Right atrium auricular region (tissue), 2 donors: ENCODE measurements around the gene TRIOBP. TPM values are rescaled to one million over a fixed set of nuclear protein-coding genes. Genes with fewer than 3 reads are reported as not detected.

Experiments used
- DNase-seq: peaks from one replicate; pipeline ENCODE4 v3.0.0-alpha.2; 2019; ENCODE audit warnings: low spot score
- H3K27ac ChIP-seq, 2 donors: fragments of 200-600 bp; sonication (generic); 1 replicate in 1 of 2; 2 replicates in 1 of 2; pipeline ENCODE4 v1.5.1; 2016 to 2019
- H3K27me3 ChIP-seq, 2 donors: fragments of 200-600 bp; sonication (generic); one replicate each; pipeline versions ENCODE4 v1.5.1 to v1.6.0; 2017 to 2019
- H3K36me3 ChIP-seq: fragments of 200-600 bp; sonication (generic); one replicate; pipeline ENCODE4 v1.5.1; 2016
- H3K4me1 ChIP-seq, 2 donors: fragments of 200-600 bp; sonication (generic); one replicate each; pipeline versions ENCODE4 v1.5.1 to v1.6.0; 2017 to 2019
- H3K4me3 ChIP-seq, 2 donors: fragments of 200-600 bp; sonication (generic); 1 replicate in 1 of 2; 2 replicates in 1 of 2; pipeline ENCODE4 v1.5.1; 2017 to 2019; ENCODE audit warnings: mild to moderate bottlenecking in 1 of 2, moderate library complexity in 1 of 2
- H3K9me3 ChIP-seq, 2 donors: fragments of 200-600 bp; sonication (generic); one replicate each; pipeline ENCODE4 v1.5.1; 2019
- total RNA-seq, 2 donors: library from RNA; depleted of rRNA; stranded (reverse); fragments of >200 nt; gene quantifications; one replicate each; pipeline ENCODE4 v1.1.0, GENCODE V29; 2016
- TF ChIP-seq, protein P1 (sequence below), 2 donors: fragments of 200-600 bp; sonication (generic); IDR thresholded peaks; one replicate each; pipeline ENCODE4 v1.5.1; 2019; ENCODE audit warnings: antibody characterized with exemption in 2 of 2

TRIOBP gene
- total RNA-seq, 2 donors from 2014 or later, result 108 to 118 TPM

DNA sequence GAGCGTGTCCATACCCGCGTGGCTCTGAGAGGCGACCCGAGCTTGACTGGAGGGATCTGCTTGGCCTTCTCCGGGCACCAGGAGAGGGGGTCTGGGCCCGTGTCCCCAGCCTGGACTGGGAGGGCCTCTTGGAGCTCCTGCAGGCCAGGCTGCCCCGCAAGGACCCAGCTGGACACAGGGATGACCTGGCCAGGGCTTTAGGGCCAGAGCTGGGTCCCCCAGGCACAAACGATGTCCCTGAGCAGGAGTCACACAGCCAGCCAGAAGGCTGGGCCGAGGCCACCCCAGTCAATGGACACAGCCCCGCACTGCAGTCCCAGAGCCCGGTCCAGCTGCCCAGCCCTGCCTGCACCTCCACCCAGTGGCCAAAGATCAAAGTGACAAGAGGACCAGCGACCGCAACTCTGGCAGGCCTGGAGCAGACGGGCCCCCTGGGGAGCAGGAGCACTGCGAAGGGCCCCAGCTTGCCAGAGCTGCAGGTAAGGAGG lies 38.2 kb downstream of the TRIOBP start:
- TF ChIP-seq, protein P1, sequence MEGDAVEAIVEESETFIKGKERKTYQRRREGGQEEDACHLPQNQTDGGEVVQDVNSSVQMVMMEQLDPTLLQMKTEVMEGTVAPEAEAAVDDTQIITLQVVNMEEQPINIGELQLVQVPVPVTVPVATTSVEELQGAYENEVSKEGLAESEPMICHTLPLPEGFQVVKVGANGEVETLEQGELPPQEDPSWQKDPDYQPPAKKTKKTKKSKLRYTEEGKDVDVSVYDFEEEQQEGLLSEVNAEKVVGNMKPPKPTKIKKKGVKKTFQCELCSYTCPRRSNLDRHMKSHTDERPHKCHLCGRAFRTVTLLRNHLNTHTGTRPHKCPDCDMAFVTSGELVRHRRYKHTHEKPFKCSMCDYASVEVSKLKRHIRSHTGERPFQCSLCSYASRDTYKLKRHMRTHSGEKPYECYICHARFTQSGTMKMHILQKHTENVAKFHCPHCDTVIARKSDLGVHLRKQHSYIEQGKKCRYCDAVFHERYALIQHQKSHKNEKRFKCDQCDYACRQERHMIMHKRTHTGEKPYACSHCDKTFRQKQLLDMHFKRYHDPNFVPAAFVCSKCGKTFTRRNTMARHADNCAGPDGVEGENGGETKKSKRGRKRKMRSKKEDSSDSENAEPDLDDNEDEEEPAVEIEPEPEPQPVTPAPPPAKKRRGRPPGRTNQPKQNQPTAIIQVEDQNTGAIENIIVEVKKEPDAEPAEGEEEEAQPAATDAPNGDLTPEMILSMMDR (IDR thresholded peaks at IDR 0.05), result peak; percentile 20 to 59
- DNase-seq, result peak; percentile 76
- Histone ChIP-seq H3K4me3 (no peak overlapping the region), H3K27ac (no peak overlapping the region), H3K27me3 (no peaks in the 10 kb centered on the region), H3K4me1 (peaks cover 0 to 20% of the 10 kb centered on the region in 2 donors), H3K36me3 (no peaks in the 10 kb centered on the region), H3K9me3 (no peaks in the 10 kb centered on the region)

DNA sequence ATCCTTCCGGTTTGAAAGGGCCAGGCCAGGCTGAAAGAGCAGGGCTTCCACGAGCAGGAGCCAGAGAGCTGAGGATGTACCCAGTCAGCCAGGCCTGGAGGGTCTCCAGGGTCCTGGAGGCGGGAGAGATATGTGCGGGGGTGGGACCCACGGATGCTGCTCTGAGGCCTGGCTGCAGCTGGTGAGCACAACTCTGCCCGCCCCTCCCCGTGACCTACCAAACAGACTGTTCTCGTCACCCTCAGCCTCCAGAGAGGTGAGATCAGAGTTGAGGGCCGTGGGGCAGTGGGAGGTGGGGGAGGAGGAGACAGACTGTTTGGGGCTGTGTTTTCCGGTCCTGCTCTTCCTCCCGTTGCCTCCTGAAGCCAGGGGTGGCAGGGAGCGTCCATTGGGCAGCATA lies 42.2 kb downstream of the TRIOBP start:
- TF ChIP-seq, protein P1 (IDR thresholded peaks at IDR 0.05), result no peak
- Histone ChIP-seq H3K27me3 (no peaks in the 10 kb centered on the region), H3K36me3 (no peaks in the 10 kb centered on the region), H3K4me1 (peaks cover 0 to 41% of the 10 kb centered on the region in 2 donors), H3K27ac (peak overlapping the region; percentile 24 to 57), H3K4me3 (no peak overlapping the region), H3K9me3 (no peaks in the 10 kb centered on the region)
- DNase-seq, result peak; percentile 89

DNA sequence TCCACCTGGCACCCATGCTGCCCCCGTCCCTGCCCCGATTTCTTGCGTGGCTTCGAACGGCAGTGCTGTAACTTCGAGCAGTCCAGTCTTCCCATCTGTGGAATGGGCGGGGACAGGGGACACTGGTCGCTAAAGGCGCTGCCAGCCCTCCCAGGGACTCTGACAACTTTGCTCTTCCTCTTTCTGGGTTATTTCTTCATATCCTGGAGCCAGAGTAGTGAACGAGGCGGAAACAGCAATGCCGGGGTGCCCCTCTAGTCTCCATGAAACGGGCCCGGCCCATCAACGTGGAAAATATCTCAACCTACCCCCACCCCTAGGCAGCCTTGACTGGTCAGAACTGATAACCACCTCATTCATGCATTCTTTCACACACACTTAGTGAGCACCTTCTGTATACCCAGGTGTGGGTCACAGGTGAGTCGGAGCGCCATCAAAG lies 42.8 kb downstream of the TRIOBP start:
- Histone ChIP-seq H3K27me3 (no peaks in the 10 kb centered on the region), H3K9me3 (no peaks in the 10 kb centered on the region), H3K4me3 (no peak overlapping the region), H3K27ac (peak overlapping the region; percentile 24 to 57), H3K36me3 (no peaks in the 10 kb centered on the region), H3K4me1 (peaks cover 0 to 41% of the 10 kb centered on the region in 2 donors)
- DNase-seq, result no peak
- TF ChIP-seq, protein P1 (IDR thresholded peaks at IDR 0.05), result no peak

DNA sequence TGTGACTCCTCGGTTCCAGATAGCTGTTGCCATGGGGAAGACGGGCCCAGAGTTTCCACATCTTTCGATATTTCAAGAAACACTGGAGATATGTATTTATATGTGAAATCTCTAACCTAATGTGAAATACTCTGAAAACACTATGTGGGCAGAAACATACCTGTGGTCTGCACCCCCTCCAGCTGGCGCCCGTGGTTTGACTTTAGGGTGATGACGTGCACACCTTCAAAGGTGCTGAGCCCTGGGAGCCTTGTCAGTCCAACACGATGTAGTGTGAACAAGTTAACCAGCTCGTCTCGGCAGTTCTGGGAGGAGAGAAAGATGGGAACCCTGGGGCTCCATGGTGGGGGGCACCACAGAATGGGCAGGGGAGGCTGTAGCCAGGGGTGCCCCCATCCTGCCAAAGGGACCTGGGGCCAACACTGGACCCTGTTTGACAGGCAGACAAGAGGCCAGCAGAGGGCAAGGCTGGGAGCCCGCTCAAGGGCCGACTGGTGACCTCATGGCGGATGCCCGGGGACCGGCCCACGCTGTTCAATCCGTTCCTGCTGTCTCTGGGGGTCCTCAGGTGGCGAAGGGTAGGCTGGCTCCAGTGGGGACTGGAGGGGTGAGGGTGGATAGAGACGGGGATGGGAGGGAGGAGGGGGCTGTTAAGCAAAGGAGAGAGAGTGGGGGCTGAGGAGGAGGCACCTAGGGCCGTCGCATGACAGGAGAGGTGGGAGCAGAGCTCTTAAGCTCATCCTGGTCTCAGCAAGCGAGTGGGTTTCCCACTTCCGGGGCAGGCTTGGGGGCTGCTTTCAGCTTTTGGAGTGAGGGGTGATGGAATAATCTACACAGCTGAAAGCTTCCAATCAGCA lies 43.8 kb downstream of the TRIOBP start:
- peak overlapping the region; percentile 31 to 35 for H3K27ac ChIP-seq
- H3K36me3 ChIP-seq, result no peaks in the 10 kb centered on the region
- H3K4me3 ChIP-seq, result no peak overlapping the region
- no peaks in the 10 kb centered on the region for H3K9me3 ChIP-seq
- DNase-seq, result no peak
- peaks cover 0 to 50% of the 10 kb centered on the region in 2 donors for H3K4me1 ChIP-seq
- H3K27me3 ChIP-seq, result no peaks in the 10 kb centered on the region
- TF ChIP-seq, protein P1 (IDR thresholded peaks at IDR 0.05), result no peak

DNA sequence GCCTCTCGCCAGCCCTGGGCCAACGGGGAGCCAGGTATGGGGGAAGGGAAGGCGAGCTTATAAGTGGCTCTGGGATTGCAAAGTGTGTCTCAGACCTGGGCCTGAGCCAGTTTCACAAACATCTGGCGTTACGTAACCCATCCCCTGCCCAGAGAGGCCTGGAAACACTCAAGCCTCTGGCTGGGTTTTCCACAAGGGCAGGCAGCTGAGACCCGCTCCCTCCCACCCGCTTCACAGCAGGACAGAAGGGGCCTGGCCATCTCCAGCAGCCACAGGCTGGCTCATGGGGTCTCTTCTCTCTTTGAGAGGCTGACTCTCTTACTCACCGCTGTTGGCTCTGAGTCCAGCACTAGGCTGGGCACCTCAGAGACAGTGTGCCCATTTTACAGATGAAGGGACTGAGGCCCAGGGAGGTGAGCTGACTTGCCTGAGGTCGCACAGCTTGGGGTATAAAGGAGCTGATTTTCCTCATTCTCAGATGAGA lies 44.5 kb downstream of the TRIOBP start:
- peak overlapping the region; percentile 31 to 35 for H3K27ac ChIP-seq

More for the DNA sequence above, 44.5 kb downstream of the TRIOBP start:
- TF ChIP-seq, protein P1 (IDR thresholded peaks at IDR 0.05), result no peak
- DNase-seq, result peak; percentile 94
- Histone ChIP-seq H3K36me3 (no peaks in the 10 kb centered on the region), H3K4me1 (peaks cover 0 to 50% of the 10 kb centered on the region in 2 donors), H3K9me3 (no peaks in the 10 kb centered on the region), H3K27me3 (no peaks in the 10 kb centered on the region), H3K4me3 (no peak overlapping the region)
